H9 (cell line): ENCODE measurements around the gene NT5DC3. TPM values are rescaled to one million over a fixed set of nuclear protein-coding genes. Genes with fewer than 3 reads are reported as not detected.

ENCODE experiments used
- DNase-seq: peaks from one replicate; pipeline ENCODE4 v3.0.0-alpha.2; 2017
- H2AFZ ChIP-seq: one replicate; pipeline ENCODE4 v1.6.1; 2013; ENCODE audit warnings: mild to moderate bottlenecking, low read length, control low read depth, moderate library complexity
- H2AK5ac ChIP-seq: 2 replicates; pipeline ENCODE4 v1.6.1; 2013; ENCODE audit warnings: low read length, control low read depth, mixed read lengths; ENCODE audit not compliant: insufficient read length
- H2BK120ac ChIP-seq: one replicate; pipeline ENCODE4 v1.6.1; 2013; ENCODE audit warnings: low read depth, mild to moderate bottlenecking, low read length, control low read depth, inconsistent platforms; ENCODE audit not compliant: poor library complexity, severe bottlenecking
- H2BK12ac ChIP-seq: 2 replicates; pipeline ENCODE4 v1.6.1; 2013; ENCODE audit warnings: low read length, control low read depth, mixed read lengths, low read depth; ENCODE audit not compliant: insufficient read length
- H2BK15ac ChIP-seq: 2 replicates; pipeline ENCODE4 v1.6.1; 2013; ENCODE audit warnings: low read depth, low read length, control low read depth
- H2BK20ac ChIP-seq: one replicate; pipeline ENCODE4 v1.6.1; 2013; ENCODE audit warnings: low read depth, mild to moderate bottlenecking, low read length, control low read depth, inconsistent platforms; ENCODE audit not compliant: poor library complexity, severe bottlenecking
- H2BK5ac ChIP-seq: 2 replicates; pipeline ENCODE4 v1.6.1; 2013; ENCODE audit warnings: low read length, control low read depth, mixed read lengths; ENCODE audit not compliant: insufficient read length
- H3K14ac ChIP-seq: 2 replicates; pipeline ENCODE4 v1.6.1; 2013; ENCODE audit warnings: low read length, control low read depth; ENCODE audit not compliant: insufficient read depth
- H3K18ac ChIP-seq: 2 replicates; pipeline ENCODE4 v1.6.1; 2013; ENCODE audit warnings: low read depth, mild to moderate bottlenecking, mixed read lengths, low read length, control low read depth; ENCODE audit not compliant: insufficient read length
- H3K23ac ChIP-seq: 2 replicates; pipeline ENCODE4 v1.6.1; 2013; ENCODE audit warnings: low read length, control low read depth, mixed read lengths, low read depth; ENCODE audit not compliant: insufficient read length
- H3K23me2 ChIP-seq: 2 replicates; pipeline ENCODE4 v1.6.1; 2013; ENCODE audit warnings: low read depth, mild to moderate bottlenecking, mixed read lengths, low read length, control low read depth; ENCODE audit not compliant: insufficient read length, poor library complexity, severe bottlenecking
- H3K27ac ChIP-seq: 2 replicates; pipeline ENCODE4 v1.5.1; 2013; ENCODE audit warnings: low read length, control low read depth, mixed read lengths, low read depth; ENCODE audit not compliant: insufficient read length
- H3K27me3 ChIP-seq: 2 replicates; pipeline ENCODE4 v1.6.1; 2013; ENCODE audit warnings: low read length, control low read depth, inconsistent platforms; ENCODE audit not compliant: insufficient read depth
- H3K4ac ChIP-seq: 2 replicates; pipeline ENCODE4 v1.6.1; 2013; ENCODE audit warnings: low read depth, mild to moderate bottlenecking, control low read depth, inconsistent platforms, low read length, moderate library complexity
- H3K4me1 ChIP-seq: 2 replicates; pipeline ENCODE4 v1.6.1; 2013; ENCODE audit warnings: low read length, control low read depth, inconsistent platforms; ENCODE audit not compliant: insufficient read depth
- H3K4me2 ChIP-seq: 2 replicates; pipeline ENCODE4 v1.6.1; 2013; ENCODE audit warnings: low read length, control low read depth, mixed read lengths; ENCODE audit not compliant: insufficient read length, insufficient read depth
- H3K56ac ChIP-seq: 2 replicates; pipeline ENCODE4 v1.6.1; 2013; ENCODE audit warnings: low read depth, mild to moderate bottlenecking, mixed read lengths, low read length, control low read depth; ENCODE audit not compliant: insufficient read length
- H3K79me1 ChIP-seq: 2 replicates; pipeline ENCODE4 v1.6.1; 2013; ENCODE audit warnings: low read depth, mild to moderate bottlenecking, moderate library complexity, low read length, control low read depth, inconsistent platforms; ENCODE audit not compliant: insufficient read depth, poor library complexity, severe bottlenecking
- H3K79me2 ChIP-seq: 2 replicates; pipeline ENCODE4 v1.6.1; 2013; ENCODE audit warnings: low read length, control low read depth, inconsistent platforms; ENCODE audit not compliant: insufficient read depth
- H3K9ac ChIP-seq: 2 replicates; pipeline ENCODE4 v1.6.1; 2013; ENCODE audit warnings: low read length, control low read depth, mixed read lengths; ENCODE audit not compliant: insufficient read length; ENCODE audit errors: extremely low read depth
- H3K9me3 ChIP-seq: one replicate; pipeline ENCODE4 v1.6.1; 2013; ENCODE audit warnings: low read depth, low read length, inconsistent platforms; ENCODE audit not compliant: control insufficient read depth
- H3T11ph ChIP-seq: one replicate; pipeline ENCODE4 v1.6.1; 2013; ENCODE audit warnings: mild to moderate bottlenecking, low read length, control low read depth, inconsistent platforms
- H4K20me1 ChIP-seq: one replicate; pipeline ENCODE4 v1.6.1; 2013; ENCODE audit not compliant: control insufficient read depth, insufficient read length, insufficient read depth
- H4K5ac ChIP-seq: 2 replicates; pipeline ENCODE4 v1.6.1; 2013; ENCODE audit warnings: low read depth, mild to moderate bottlenecking, mixed read lengths, low read length, control low read depth; ENCODE audit not compliant: insufficient read length
- H4K8ac ChIP-seq: replicated peaks from 2 replicates; pipeline ENCODE4 v1.6.1; 2013; ENCODE audit warnings: low read length, control low read depth, mixed read lengths, low read depth; ENCODE audit not compliant: insufficient read length
- H4K91ac ChIP-seq: 2 replicates; pipeline ENCODE4 v1.6.1; 2013; ENCODE audit warnings: low read depth, mild to moderate bottlenecking, moderate library complexity, mixed read lengths, low read length, control low read depth; ENCODE audit not compliant: insufficient read length
- H3K27ac Mint-ChIP-seq, 3 experiments: 2 replicates in 2 of 3; 3 replicates in 1 of 3; pipeline ENCODE4 v1.8.0; 2020 to 2021; ENCODE audit warnings: mixed read lengths in 3 of 3, mild to moderate bottlenecking in 1 of 3, moderate library complexity in 1 of 3
- H3K27me3 Mint-ChIP-seq: 2 replicates; pipeline ENCODE4 v1.8.0; 2021; ENCODE audit warnings: low read depth, mild to moderate bottlenecking, moderate library complexity, mixed read lengths
- H3K36me3 Mint-ChIP-seq, 3 experiments: 2 replicates in 2 of 3; 3 replicates in 1 of 3; pipeline ENCODE4 v1.8.0; 2020 to 2021; ENCODE audit warnings: low read depth in 3 of 3, mixed read lengths in 3 of 3; ENCODE audit not compliant: insufficient read depth in 1 of 3
- H3K4me1 Mint-ChIP-seq, 2 experiments: 2 replicates each; pipeline ENCODE4 v1.8.0; 2020; ENCODE audit warnings: mixed read lengths in 2 of 2
- H3K4me3 Mint-ChIP-seq, 2 experiments: 2 replicates in 1 of 2; 3 replicates in 1 of 2; pipeline ENCODE4 v1.8.0; 2020 to 2021; ENCODE audit warnings: mild to moderate bottlenecking in 2 of 2, mixed read lengths in 2 of 2, moderate library complexity in 1 of 2
- H3K9me3 Mint-ChIP-seq, 2 experiments: 2 replicates in 1 of 2; 3 replicates in 1 of 2; pipeline ENCODE4 v1.8.0; 2020; ENCODE audit warnings: mild to moderate bottlenecking in 2 of 2, mixed read lengths in 2 of 2, moderate library complexity in 1 of 2
- total RNA-seq: library from RNA; stranded (reverse); gene quantifications from 2 replicates; pipeline ENCODE4 v1.2.1, GENCODE V29; 2021
- TF ChIP-seq, protein P1 (sequence below): fragments of 200-600 bp; sonication (generic); conservative IDR thresholded peaks from 3 replicates; pipeline ENCODE4 v1.8.0; 2021; ENCODE audit warnings: antibody characterized with exemption, mild to moderate bottlenecking

Gene NT5DC3
- total RNA-seq, 1 experiment from 2014 or later: 13.6 TPM

DNA sequence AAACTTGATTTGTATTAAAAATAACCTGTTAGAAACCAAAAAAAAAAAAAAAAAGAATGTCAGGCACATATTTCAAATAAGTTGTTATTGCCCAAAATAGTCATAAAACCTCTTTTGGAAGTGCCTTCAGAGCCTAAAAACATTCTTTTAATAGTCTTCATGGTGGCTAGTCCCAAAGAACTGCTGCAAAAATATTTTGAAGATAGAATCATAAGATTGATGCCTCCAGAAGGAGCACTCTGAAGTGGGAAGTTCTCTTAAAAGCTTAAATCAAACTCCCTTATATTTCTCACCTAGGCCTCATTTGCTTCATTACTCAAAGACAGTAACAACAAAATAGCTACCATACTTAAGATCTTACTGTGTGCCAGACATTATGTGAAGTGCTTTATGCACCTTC, 27.2 kb upstream of the NT5DC3 start:
- Histone ChIP-seq H2BK120ac (no peak overlapping the region), H3K27ac (no peak overlapping the region), H3K4ac (no peak overlapping the region), H4K91ac (no peak overlapping the region), H3K18ac (no peak overlapping the region), H3K4me1 (no peaks in the 10 kb centered on the region), H2BK5ac (no peak overlapping the region), H3K4me2 (no peak overlapping the region), H3K9ac (no peak overlapping the region), H2BK12ac (no peak overlapping the region), H3K27me3 (no peaks in the 10 kb centered on the region), H4K5ac (no peak overlapping the region), H4K20me1 (no peaks in the 10 kb centered on the region), H2BK20ac (no peak overlapping the region), H3K23me2 (no peaks in the 10 kb centered on the region), H3K56ac (no peak overlapping the region), H3K79me1 (no peaks in the 10 kb centered on the region), H3K79me2 (no peaks in the 10 kb centered on the region), H3K23ac (no peak overlapping the region), H4K8ac (no peak overlapping the region), H2AFZ (no peak overlapping the region), H3K9me3 (no peaks in the 10 kb centered on the region), H2BK15ac (no peak overlapping the region), H3T11ph (no peak overlapping the region), H2AK5ac (no peak overlapping the region), H3K14ac (no peak overlapping the region)
- no peaks in the 10 kb centered on the region for H3K36me3 Mint-ChIP-seq
- DNase-seq: no peak
- no peaks in the 10 kb centered on the region for H3K27me3 Mint-ChIP-seq
- H3K4me3 Mint-ChIP-seq: no peak overlapping the region
- TF ChIP-seq, protein P1, sequence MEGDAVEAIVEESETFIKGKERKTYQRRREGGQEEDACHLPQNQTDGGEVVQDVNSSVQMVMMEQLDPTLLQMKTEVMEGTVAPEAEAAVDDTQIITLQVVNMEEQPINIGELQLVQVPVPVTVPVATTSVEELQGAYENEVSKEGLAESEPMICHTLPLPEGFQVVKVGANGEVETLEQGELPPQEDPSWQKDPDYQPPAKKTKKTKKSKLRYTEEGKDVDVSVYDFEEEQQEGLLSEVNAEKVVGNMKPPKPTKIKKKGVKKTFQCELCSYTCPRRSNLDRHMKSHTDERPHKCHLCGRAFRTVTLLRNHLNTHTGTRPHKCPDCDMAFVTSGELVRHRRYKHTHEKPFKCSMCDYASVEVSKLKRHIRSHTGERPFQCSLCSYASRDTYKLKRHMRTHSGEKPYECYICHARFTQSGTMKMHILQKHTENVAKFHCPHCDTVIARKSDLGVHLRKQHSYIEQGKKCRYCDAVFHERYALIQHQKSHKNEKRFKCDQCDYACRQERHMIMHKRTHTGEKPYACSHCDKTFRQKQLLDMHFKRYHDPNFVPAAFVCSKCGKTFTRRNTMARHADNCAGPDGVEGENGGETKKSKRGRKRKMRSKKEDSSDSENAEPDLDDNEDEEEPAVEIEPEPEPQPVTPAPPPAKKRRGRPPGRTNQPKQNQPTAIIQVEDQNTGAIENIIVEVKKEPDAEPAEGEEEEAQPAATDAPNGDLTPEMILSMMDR: no peak
- no peaks in the 10 kb centered on the region for H3K9me3 Mint-ChIP-seq
- H3K4me1 Mint-ChIP-seq: no peaks in the 10 kb centered on the region
- no peak overlapping the region for H3K27ac Mint-ChIP-seq
